Cerebellar cortex (tissue), 1 donor: ENCODE results near the gene FIGNL1.

Source experiments
- DNase-seq: peaks from one replicate; pipeline ENCODE4 v3.0.0-alpha.2; 2015; ENCODE audit warnings: low spot score

Gene FIGNL1

DNA sequence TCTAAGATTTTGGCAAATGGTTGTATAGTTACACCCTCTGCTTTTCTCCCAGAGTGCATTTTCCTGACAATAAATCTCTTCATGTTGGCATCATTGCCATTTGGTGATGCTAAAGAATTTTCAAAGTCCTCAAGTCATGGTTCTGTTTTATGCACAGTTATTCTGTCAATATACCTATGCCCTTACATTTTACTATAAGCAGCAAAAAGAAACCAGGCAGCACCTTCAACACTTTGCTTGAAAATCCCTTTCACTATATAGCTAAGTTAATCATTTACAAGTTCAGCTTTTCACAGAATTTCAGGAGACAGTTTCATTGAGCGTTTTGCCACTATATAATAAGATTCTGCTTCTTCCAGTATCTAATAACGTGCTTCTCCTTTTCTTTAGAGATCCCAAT, 22.6 kb downstream of the FIGNL1 start:
- no peak for DNase-seq

DNA sequence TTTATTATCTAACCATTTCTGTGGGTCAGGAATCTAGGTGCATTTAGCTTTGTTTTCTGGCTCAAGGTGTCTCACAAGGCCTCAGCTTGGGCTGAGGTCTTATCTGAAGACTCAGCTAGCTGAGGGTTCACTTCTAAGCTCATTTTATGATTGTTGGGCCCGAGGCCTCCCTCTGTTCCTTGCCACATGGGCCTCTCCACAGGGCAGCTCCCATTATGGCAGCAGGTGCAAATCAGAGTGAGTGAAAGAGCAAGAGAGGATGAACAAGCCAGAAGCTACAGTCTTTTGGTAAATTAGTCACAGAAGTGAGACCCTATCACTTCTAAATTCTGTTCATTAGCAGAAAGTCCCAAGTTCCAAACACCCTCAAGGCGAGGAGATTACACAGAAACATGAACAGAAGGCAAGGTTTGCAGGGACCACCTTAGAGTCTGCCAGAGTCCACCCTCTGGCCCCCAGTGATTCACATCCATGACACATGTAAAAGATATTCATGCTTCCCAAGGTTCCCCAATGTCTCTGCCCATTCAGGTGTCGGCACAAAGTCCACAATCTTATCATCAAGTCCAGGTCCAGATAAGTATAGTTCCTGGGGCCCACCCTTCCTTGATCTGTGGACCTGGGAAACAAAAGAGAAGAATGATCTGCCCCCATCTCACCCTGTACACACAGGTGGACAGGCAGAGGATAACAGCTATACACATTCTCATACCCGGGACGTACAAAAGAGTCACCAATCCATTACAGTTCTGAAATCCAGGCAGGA, 23.7 kb downstream of the FIGNL1 start:
- DNase-seq, result no peak

DNA sequence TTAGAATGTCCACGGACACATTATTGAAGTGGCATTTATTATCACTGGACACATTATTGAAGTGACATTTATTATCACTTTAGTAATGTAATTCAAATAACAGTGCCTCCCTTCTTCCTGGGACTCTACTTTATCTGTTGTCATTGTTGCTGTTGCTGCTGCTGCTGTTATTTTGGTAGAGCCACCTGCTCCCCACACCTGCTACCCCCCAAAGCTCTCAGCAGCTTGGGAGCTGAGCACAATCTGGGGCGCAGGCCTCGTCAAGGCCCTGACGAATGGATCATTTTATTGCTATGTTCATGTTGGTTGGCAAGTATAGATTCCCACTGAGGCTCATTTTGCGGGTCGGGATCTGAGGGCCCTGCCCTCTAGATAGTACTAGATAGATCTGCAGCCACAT, 24.8 kb downstream of the FIGNL1 start:
- no peak for DNase-seq

GRCh38 chr7:50423860-50424259, 26.3 kb downstream of the FIGNL1 start:
- DNase-seq, result no peak

DNA sequence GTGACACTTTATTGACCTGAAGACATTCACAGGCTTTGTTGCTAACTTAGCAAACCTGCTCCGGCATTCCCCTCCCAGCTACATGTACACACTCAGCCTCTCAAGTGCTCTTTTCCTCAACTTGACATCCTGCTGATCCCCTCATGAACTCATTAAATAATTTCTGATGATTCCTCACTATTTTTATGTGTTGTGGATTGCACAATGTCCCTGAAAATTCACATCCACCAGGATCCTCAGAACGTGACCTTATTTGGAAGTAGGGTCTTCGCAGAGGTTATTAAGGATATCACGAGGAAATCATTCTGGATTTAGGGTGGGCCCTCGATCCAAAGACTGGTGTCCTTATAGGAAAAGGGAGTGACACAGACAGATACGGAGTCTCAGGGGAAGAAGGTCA, 27.3 kb downstream of the FIGNL1 start:
- DNase-seq, result no peak

DNA sequence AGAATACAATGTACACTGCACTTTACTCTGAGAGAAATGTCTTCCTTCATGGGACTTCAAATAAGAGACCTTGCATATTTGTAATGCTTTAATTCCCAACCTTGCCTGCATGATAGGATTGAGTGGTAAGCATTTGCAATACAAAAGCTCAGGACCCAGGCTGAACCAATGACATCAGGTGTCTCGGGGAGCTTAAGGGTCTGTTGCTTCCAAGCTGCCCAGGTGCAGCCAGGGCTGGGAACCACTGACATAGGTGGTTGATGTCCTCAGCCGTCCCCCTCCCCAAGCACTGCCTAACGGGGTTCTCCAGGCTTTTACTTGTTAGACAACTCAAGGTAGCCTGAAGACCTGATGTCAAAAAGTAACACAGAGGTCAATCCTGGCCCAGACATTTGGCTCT, 29.1 kb downstream of the FIGNL1 start:
- DNase-seq, result no peak

GRCh38 chr7:50418526-50419290, 31.4 kb downstream of the FIGNL1 start:
- DNase-seq, result no peak

GRCh38 chr7:50418086-50418515, 32.0 kb downstream of the FIGNL1 start:
- DNase-seq, result peak; percentile 63

DNA sequence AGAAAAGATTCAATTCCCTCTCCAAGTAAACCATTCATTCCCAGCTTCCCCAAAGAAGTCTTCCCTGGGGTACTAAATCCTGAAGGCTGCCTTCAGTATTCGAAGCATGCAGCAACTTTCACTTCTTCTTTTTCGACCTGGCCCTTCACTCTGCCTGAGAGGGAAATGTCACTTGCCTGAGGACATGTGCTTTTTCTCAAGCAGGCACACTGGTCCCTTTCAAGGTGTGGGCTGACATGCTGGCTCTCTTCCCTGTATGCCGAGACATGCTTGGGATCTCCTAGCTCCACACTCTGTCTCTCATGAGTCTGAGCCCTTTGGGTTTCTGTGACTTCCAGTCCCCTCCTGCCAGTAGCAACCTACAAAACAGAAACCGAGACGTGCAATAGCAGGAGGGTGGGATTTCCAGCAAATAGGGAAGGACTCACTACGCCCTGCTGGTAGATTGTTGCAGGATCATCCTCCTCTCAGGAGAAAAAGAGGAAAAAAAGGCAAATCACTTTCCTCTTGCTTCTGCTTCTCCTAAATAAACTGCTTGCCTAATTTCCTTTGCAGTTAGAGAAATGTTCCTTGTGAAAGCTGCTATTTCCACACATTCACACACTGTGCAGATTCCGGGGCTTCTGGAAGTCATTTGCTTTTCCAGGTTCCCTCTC, 33.5 kb downstream of the FIGNL1 start:
- DNase-seq, result no peak

DNA sequence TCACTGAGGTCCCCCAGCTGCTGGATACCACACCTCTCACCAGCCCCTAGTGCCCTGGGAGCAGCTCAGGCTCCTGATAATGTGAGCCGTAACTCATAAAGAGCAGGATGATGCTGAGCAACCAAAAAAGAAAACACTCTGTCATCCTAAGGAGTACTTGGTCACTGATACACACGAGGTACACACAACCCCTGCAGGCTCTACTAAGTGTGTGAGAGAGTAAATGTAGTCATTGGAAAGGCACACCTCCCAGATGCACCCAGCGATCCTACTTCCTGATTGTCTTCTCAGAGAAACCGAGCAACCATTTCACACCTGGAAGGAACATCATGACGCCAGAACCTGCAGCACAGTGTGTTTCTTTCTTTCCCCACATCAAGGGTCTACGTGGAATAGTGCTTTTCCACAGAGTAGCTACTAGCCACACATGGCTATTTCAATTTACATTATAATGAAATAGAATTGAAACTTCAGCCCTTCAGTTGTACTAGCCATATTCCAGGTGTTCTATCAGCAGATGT, 34.2 kb downstream of the FIGNL1 start:
- DNase-seq, result no peak

GRCh38 chr7:50413561-50413960, 36.6 kb downstream of the FIGNL1 start:
- DNase-seq, result no peak

- no peak for DNase-seq
Measured at GRCh38 chr7:50412973-50413372, 37.2 kb downstream of the FIGNL1 start.

- DNase-seq, result no peak
Measured at GRCh38 chr7:50411332-50411731, 38.8 kb downstream of the FIGNL1 start.

- no peak for DNase-seq
Measured at GRCh38 chr7:50409856-50410745, 40.0 kb downstream of the FIGNL1 start.

DNA sequence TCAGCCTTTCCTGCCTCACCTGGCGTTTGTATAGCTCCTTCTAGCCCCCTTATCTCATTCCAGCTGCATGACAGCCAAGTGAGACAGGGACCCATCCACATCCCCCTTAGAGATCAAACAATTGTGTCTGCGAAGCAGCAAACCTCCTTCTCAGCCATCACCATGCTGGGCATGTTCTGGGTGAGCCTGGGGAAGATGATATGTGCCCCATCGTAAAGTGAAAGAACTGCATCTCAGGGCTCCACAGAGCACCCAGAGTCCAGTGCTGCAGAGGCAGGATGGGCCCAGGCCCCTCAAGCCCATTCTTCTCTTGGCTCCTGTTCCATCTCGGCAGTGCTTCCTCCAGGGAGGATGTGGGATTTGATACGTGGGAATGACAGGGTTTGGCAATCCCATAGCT, 43.2 kb downstream of the FIGNL1 start:
- no peak for DNase-seq

DNA sequence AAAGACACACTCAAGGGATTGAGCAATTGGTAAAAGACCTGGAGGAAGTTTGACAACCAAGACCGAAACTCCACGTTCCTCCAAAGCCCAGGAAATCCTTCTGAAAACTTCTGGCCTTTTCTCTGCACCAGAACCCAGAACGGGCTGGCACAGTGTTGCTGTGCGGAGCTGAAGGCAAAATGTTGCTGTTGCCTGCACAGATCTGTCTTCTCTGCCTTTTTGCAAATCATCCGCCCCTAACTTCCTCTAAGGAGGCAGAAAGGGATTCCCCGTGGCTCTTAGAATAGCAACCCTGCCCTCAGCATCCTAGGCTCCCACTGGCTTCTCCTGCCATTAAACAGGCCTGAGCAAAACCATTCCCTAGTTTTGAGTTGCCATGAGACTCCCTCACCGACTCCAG, 44.9 kb downstream of the FIGNL1 start:
- DNase-seq, result no peak

DNA sequence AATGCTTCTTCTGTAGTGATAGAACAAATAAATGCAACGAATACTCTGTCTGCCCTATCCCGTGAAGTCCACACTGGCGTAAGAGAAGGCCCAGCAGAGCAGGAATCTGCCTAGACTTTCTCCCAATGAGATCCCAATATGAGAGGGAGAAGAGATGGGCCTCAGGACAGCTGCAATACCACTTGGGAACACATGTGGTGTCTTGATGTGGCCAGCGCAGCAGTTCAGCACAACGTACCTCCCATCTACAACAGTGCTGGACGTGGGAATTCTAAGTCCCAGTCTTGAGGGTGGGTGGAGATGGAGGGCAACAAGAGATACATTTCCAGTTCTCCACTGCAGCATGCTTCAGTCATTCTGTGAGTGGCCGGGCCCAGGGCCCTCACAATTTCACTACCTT, 45.8 kb downstream of the FIGNL1 start:
- DNase-seq, result no peak

GRCh38 chr7:50400114-50400513, 50.0 kb downstream of the FIGNL1 start:
- no peak for DNase-seq

DNA sequence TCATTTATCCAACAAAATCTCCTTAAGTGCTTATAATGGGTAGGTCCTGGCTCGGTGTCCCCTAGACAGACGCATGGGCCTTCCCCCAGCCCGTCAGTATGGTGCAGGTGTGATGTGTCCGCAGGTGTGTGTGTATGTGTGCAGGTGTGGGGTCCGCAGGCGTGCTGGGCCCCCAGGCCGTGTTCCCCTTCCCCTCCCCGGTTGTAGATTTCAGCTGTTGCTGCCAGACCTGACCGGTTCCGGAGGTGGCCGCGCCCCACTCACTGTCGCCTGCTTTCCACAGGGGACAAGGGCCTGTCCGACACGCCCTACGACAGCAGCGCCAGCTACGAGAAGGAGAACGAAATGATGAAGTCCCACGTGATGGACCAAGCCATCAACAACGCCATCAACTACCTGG, 50.5 kb downstream of the FIGNL1 start:
- no peak for DNase-seq

GRCh38 chr7:50399206-50399605, 50.9 kb downstream of the FIGNL1 start:
- DNase-seq, result no peak

- no peak for DNase-seq
Measured at GRCh38 chr7:50397971-50398324, 52.2 kb downstream of the FIGNL1 start.
